ENCODE results near the gene SRC.

SRC gene

DNA sequence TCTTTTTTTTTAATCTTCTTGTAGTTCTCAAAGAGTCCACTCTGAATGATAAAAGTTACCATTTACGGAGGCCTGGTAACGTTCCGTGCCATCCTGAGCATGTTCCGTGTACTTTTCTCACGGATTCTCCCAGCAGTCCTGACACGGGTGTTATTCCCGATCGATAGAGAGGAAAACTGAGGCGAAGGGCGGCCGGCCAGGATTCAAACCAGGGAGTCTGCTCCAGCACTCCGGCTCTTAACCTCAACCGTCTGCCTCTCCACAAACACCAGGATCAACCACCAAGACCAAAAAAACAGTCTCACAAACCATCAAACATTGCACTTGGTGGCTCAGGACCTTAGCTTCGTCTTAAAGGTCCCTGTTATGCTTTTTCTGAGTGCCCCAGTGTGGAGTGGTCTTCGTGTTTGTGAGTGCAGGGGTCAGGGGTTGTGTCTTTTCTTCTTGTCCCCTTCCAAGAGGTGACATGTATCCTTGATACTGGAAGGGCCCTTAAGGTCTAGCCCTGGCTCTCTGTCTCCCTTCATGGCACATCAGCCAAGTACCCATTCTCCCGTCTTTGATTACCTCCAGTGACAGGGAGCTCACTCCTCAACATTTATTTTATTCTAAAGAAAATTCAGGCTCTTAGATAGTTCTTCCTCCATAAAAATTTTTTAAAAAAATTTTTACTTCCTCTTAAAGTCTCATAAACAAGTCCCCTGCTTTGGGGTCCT lies 35.1 kb downstream of the SRC start:
- DNase-seq: no peak

DNA sequence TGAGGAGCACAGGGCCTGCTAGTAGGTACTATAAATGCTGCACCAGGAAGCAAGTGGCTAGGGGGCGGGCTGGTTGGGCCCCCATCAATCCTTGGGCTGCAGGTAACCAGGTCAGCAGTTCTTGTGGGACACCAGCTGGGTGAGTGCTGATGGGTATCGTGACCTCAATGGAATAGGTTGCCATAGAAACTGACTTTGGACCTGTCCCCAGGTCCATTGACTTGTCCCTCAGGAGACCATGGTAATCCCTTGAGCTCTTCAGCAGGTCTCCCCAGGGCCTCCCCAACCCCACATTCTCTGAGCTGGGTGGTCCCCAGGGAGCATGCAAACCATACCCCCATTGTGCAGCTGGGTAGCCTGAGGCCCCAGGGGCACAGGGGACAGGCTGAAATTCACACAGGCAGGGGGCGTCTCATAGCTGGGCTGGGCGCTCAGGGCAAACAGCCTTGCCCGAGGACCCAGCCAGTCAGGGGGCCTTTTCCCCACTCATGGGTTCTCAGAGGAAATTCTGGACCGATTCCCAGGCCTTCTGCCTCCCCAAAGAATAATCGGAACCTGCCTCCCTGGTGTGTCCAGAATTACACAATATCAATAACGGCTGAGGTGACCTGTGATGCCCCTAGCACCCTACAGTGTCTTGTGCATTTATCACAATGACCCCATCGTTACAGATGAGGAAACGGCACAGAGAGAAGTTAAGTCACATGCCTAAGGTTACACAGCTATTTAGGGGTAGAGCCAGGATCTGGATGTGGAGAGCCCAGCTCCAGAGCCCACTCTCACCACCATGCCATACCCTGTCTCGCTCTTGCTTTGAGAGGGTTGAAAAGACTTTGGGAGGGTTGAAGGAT lies 35.9 kb downstream of the SRC start:
- DNase-seq: no peak

DNA sequence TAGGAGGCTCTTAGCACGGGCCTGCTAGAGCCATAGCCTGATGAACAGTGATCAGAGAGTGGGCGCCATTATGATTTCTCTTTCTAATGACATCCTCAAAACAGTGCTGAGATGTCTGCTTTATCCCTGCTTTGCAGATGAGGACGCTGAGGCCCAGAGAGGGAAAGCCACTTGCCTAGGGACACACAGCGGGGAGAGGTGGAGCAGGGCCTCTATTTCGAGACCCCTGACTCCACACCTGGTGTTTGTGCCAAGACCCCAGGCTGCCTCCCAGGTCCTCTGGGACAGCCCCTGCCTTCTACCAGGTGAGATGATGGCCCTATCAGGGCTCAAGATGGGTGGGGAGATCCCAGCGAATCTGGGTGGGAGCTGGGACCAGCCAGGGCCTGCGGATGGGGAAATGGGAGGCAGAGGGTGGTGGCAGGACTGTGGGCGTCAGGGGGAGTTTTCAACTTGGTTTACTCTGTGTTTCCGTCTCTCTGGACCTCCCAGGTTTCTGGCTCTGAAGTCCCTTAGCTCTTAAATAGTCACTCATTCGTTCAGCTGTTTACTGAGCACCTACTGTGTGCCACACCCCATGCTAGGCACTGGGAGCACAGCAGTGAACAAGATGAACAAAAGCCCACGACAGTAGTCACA lies 36.7 kb downstream of the SRC start:
- DNase-seq: no peak

DNA sequence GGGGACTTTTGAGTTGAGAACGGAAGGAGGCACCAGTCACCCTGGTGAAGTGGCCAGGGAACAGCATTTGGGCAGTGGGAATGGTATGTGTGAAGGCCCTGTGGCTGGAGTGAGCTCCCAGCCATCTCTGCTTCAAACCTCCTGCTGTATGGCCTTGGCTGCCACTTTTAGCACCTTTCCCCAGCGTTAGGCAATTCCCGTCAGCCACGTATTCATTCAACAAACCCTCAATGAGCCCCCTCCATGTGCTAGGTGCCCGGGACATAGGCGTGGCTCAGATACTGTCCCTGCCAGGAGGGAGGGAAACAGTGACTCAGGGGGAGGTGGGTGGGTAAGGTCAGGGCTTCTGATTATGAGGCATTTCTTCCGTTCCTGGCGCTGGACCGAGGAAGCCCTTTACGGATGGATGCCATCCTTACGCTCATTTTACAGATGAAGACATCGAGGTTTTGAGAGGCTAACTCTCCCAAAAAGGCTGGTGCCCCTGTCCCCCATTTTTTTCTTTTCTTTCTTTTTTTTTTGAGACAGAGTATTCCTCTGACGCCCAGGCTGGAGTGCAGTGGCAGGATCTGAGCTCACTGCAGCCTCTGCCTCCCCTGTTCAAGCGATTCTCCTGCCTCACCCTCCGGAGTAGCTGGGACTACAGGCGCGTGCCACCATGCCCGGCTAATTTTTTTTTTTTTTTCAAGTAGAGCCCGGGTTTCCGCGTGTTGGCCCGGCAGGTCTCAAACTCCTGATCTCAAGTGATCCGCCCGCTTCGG lies 37.5 kb downstream of the SRC start:
- no peak for DNase-seq

DNA sequence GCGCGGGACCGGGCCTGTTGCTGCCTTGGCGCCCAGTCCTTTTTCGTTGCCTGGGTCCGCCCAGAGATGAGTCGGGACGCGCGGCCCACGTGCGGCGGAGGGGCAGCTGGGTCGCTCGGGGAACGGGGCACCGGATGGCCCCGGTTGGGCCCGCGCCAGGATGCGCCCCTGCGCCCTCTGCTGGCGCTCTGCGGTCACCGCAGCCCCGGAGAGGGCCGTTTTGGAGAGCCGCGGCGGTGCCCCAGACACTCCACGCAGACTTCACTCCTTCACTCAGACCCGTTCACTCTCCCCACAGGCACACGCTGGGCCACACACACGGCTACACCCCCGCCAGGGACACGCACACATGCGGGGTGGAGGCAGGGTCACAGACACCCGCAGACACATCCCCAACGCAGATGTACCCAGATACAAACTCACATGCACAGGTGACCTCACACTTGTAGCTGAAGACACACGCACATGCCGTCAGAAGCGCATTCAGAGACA lies 38.8 kb downstream of the SRC start:
- peak in 38 of 51 donors; percentile 7 to 70 (median 32) for DNase-seq

DNA sequence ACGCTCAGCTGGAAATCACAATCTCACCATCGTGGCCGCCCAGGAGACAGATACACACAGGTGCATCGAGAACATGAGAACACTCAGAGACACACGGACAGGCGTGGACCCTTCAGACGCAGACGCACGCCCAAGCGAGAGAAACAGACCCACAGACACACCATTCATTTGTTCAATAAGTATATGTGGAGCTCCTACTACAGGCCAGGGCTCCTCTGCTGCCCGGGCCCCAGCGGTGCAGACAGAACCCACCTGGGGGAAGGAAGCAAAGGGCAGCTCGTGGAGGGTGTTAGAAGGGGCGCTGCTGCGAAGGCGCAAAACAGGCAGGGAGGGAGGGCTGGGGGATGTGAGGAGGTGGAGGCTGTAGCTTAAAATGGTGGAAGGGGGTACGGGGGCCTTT lies 39.2 kb downstream of the SRC start:
- DNase-seq: no peak

DNA sequence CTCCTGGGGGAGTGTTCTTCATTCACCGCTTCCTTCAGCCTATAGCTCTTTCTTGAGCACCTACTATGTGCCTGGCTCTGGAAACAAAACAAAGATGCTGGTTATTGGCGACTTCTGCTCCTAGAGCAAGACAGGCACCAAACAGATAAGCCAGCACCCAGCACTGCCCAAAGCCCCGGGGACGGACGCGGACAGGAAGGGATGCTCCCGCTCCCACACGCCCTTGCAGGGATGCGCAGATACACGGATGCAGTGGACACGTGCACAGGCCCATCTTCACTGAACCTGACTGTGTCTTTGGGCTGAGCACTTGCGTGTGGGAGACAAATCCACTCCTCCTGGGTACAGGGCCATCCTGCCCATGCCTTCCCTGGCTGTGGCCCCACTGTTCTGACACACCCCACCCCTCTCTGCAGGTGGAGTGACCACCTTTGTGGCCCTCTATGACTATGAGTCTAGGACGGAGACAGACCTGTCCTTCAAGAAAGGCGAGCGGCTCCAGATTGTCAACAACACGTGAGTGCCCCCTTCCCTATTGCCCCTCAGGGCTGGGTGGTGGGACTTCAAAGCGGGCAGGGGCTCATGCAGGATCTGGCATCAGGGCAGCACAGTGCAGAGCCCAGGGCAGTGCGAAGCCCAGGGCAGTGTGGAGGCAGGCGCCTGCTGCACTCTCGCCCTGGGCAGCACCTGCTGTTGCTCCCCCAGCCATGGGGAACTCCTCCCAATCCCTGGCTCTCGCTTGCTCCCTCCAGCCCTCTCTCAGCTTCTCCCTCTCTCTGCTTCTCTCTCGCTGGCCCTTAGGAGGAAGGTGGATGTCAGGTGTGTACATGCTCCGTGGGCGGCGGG lies 39.9 kb downstream of the SRC start:
- no peak for DNase-seq

DNA sequence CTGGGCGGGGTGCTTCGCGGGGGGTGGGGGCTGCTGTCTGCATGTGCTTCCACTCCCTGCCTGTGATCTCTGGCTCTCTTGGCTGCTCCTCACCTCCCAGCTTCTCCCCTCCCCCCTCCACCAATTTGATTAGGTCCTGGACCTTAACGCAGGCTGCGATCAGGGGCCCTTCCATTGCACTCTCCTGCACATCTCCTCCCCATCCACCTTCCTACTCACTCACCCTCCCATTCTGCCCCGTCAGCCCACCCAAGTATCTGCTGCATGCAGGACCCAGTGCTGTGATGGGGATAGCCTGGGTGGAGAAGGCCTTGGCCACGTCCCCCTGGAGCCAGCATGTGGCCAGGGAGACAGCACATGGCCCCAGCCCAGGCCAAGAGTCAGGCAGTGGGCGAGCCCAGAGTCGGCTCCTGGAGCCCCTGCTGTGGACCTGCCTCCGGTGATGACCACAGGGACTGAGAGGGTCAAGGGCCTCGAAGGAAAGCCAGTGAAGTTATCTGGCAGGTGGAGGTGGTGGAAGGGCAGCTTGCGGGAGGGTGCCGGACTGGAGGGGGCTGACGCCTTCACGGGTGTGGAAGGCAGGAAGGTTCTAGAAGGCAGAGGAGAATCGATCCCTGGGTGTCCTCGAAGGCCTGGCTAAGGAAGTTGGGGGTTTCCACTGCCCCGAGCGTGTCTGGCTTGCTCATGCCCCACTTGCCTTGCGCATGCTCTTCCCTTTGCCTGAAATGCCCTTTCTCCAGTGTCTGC lies 40.7 kb downstream of the SRC start:
- no peak for DNase-seq

DNA sequence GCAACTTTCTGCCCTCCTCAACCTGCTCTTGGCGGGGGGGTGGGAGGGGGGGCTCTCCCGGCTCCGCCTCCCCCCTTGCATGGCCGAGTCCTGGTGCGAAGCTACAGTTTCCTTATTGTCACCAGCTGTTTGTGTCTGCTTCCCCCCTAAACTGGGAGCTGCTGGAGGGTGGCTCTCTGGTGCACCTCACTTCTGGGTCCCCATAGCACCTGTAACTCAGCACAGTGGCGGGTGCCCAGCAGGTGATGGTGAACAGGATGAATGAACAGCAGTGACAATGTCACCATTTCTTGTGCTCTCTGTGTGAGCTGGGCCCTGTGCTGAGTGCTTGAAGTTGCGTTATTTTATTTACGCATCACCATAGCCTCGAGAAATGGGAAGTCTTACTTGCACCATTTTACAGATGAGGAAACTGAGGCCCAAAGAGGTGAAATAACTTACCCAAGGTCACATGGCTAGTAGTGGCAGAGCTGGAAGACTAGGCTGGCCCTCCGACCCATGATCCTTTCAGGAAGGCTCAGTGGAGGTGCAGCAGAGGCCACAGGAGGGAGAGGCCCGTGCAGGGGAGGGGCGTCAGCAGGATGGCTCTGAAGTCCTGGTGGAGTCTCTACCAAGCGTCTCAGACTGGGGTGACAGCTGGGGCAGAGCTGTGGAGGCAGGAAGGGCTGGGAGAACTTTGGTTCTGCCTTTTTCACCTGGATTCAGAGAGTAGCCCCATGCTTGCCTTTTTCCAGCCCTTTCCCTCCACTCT lies 41.8 kb downstream of the SRC start:
- DNase-seq: no peak

DNA sequence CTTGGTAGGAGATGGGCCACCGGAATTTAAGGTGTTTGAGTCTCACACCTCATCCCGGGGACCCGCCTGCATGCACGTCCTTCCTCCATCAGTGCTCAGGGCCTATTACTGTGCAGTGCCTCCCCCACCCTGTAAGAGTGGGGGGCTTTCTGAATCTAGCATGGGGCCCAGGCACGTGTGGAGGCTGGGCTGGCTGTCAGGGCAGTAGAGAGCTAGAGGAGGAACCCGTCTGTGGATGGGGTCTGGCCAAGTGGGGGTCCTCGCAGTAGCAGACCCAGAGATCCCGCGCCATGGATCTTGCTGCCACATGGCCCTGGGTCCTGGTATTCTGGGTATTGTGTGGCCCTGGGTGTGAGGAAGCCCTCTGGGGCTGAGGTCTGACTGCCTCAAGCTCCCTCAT lies 42.9 kb downstream of the SRC start:
- no peak for DNase-seq

DNA sequence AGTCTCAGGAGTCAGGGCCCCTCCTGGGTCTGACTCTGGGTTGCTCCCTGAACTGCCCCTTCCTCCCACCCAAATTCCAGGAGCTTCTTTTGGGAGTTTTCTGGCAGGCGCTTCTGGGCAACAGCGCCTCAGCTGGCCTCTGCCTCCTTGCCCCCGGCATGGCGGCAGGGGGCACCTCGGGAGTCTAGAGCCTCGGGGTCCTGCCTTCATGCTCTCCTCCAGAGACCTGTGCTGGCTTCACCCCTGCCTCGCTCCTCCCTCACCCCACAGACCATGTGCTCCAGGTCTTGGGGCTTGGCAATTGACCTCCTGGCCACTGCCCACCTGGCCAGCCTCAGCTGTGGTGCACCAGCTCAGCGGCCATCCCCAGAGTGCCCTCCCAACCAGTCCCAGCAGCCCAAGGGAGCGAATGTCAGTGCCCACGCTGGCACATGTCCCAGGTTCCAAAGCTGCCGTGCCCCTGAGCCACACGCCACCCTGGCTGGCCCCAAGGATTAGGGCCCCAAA lies 43.4 kb downstream of the SRC start:
- DNase-seq: no peak

DNA sequence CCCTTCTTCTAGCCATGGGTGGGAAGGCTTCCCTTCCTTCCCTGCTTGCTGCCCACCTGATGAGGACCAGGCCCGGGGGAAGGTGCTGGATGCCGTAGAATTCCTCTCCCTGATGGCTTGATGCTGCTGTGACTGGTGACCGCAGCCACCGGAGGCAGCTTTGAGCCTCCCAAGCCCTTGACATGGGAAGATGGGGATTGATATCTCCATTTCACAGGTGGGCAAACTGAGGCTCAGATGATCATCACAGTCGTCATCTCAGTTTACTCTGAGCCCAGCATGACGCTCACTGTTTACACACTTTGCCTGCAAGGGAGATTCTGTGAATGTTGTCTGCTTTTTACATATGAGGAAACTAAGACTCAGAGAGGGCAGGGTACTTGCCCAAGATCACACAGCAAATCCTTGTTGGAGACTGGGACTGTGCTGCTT lies 43.9 kb downstream of the SRC start:
- DNase-seq: no peak

DNA sequence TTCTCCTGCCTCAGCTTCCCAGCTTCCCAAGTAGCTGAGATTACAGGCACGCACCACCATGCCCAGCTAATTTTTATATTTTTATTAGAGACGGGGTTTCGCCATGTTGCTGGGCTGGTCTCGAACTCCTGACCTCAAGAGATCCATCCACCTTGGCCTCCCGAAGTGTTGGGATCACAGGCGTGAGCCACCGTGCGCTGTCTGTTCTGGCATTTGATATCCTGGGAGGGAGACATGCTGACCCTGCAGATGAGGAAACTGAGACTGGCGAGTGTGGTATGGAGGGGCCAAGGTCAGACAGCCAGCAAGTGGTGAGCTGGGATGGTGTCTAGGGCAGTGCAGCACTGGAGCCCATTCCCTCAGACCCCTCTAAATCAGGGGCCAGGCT lies 44.6 kb downstream of the SRC start:
- no peak for DNase-seq

DNA sequence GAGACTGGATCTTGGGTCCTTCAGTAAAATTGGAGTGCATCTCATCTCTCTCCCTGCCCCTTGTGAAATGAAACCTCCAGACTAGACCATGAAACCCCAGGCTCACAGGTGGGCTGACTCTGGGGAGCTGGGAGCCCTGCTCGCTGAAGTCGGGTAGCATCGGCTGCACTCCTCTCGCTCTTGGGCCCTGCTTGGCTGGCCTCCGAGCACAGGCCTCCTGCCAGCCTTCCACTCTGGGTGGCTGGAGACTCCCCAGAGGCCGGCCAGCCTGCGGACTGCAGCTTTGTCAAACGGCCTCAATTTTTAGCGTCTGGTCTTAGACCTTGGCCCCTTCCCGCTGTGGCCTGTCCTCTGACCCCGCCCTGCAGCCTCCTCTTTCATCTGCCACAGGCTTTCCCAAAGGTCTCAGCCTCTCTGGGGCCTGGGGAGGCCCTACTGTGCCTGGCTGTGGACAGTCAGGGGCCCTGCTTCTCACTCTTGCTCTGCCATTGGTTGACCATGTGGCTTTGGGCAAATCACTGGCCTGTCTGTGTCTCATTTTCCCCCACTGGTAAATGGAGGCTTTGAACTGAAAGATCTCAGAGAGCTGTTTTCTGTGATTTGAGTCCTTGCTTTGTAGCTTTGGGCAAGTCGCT lies 45.1 kb downstream of the SRC start:
- peak in 1 of 51 donors; percentile 18 for DNase-seq

DNA sequence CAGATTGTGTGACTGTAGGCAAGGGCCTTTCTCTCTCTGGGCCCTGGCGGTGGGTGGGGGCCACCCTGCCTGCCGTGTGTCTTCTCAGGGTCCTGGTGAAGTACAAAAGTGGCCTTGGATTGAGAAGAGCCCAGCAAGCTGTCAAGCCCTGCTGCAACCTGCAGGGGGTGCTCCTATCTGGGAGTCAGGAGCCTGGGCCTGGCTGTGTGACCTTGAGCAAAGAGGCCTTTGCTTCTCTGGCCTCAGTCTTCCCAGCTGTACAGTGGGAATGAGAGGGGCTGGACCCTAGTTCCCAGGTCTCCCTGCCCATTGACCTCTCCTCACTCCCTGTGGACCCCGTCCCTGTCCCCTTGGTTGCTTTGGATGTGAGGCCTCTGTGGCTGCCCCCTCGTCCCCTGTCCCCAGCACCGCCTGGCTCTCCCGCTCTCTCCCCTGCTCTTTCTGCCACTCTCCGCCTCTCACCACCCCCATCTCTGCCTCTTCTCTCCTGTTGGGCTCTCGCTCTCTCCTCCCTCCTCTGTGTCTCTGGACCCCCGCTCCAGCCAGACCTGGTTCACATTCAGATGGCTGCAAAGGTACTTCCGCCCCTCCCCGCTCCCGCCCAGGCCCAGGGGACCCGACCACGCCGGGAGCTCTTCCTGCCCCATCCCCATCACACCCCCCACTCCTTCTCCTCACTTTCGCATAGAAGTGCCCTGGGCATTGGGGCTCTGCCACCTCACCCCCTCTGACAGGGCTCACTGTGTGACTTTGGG lies 46.7 kb downstream of the SRC start:
- DNase-seq: no peak

DNA sequence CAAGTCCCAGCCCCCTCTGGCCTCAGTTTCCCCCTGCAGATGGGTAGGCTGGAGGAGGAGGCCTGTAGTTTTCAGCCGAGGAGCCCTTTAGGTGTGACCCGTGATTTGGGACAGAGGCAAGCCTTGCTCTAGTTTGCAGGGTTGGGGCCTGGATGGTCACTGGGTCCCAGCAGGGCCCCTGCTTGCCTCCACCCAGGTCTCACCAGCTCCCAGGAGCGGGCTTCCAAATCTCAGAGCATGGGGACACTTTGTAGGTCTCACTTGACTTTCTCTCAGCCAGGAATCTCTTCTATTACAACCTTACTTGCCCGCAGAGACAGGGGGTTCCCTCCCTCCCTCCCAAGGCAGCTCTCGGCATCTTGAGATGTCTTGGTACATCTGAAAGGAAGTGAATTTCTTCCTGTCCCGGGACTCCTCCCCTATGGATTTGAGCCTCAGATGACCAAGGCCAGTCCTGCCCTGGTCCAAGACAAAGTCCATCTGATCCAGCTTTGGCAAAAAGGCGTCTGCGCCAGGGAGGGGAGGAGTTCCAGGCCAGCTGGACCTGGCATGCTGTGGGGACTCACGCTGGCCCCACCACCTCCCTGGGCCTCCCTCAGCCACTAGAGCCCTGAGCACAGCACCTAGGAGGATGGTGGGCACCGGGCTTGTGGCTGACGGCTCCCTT lies 47.4 kb downstream of the SRC start:
- no peak for DNase-seq
